ENCODE measurements around the gene EN1. TPM values are rescaled to one million over a fixed set of nuclear protein-coding genes. Genes with fewer than 3 reads are reported as not detected.

EN1 gene
- total RNA-seq, 1 experiment from 2014 or later, result not detected

GRCh38 chr2:118835746-118836410 lies 11.6 kb downstream of the EN1 start:
- Histone ChIP-seq H3K9me2 (ENCODE audit: insufficient read depth) (no peaks in the 10 kb centered on the region), H3K4me1 (ENCODE audit: control insufficient read depth in 1 of 2, insufficient read depth in 2 of 2, low read length in 2 of 2) (no peaks in the 10 kb centered on the region), H3K4me2 (ENCODE audit: low read length) (no peak overlapping the region), H3K27me3 (ENCODE audit: insufficient read depth, low read length) (no peaks in the 10 kb centered on the region), H3K9me3 (ENCODE audit: control insufficient read depth in 1 of 2, insufficient read depth in 1 of 2, low read depth in 1 of 2, low read length in 2 of 2) (no peaks in the 10 kb centered on the region), H3K27ac (ENCODE audit: low read depth, low read length) (no peak overlapping the region), H3K4me3 (replicated peaks in 1 of 2; ENCODE audit: low read depth in 1 of 2, low read length in 2 of 2) (no peak overlapping the region), H3K36me3 (ENCODE audit: control insufficient read depth in 1 of 2, insufficient read depth in 2 of 2, low read length in 2 of 2) (no peaks in the 10 kb centered on the region), H3K79me2 (ENCODE audit: insufficient read depth, low read length) (no peaks in the 10 kb centered on the region), H2AFZ (ENCODE audit: low read depth, low read length, poor library complexity, severe bottlenecking) (no peak overlapping the region), H4K20me1 (ENCODE audit: insufficient read depth) (no peaks in the 10 kb centered on the region), H3K9ac (ENCODE audit: low read length) (no peak overlapping the region)
- CTCF ChIA-PET, result no interaction called here
- DNase-seq (ENCODE audit: low read depth, low spot score), result no peak
- no peak for ATAC-seq
- intact Hi-C loops (cut with micrococcal nuclease), result no loop called here
- no TSS peak for BruUV-seq (replicated peaks)
- TF ChIP-seq ATF3 (IDR thresholded peaks at IDR 0.05) (no peak), EZH2 (IDR thresholded peaks at IDR 0.05) (no peak), CEBPB (IDR thresholded peaks at IDR 0.05; ENCODE audit: low read depth) (no peak), ZNF274 (IDR thresholded peaks at IDR 0.05; ENCODE audit: low read depth, low read length) (no peak), SIN3A (IDR thresholded peaks at IDR 0.05; ENCODE audit: low read depth) (no peak), RAD21 (IDR thresholded peaks at IDR 0.05; ENCODE audit: low read depth) (no peak), TCF7L2 (IDR thresholded peaks at IDR 0.05; ENCODE audit: borderline replicate concordance, extremely low read depth, insufficient read depth, insufficient read length) (no peak)
- RAD21 ChIA-PET (ENCODE audit: low non-redundant PET in 1 of 2, low total read pairs in 2 of 2, uncharacterized antibody in 2 of 2, unreplicated experiment in 2 of 2), result no interaction called here
- POLR2A ChIA-PET, result no interaction called here

- Histone ChIP-seq H3K27me3 (ENCODE audit: insufficient read depth, low read length) (no peaks in the 10 kb centered on the region), H3K27ac (ENCODE audit: low read depth, low read length) (no peak overlapping the region), H3K9me3 (ENCODE audit: control insufficient read depth in 1 of 2, insufficient read depth in 1 of 2, low read depth in 1 of 2, low read length in 2 of 2) (no peaks in the 10 kb centered on the region), H3K9me2 (ENCODE audit: insufficient read depth) (no peaks in the 10 kb centered on the region), H3K36me3 (ENCODE audit: control insufficient read depth in 1 of 2, insufficient read depth in 2 of 2, low read length in 2 of 2) (no peaks in the 10 kb centered on the region), H4K20me1 (ENCODE audit: insufficient read depth) (no peaks in the 10 kb centered on the region), H3K4me2 (ENCODE audit: low read length) (no peak overlapping the region), H3K79me2 (ENCODE audit: insufficient read depth, low read length) (no peaks in the 10 kb centered on the region), H3K9ac (ENCODE audit: low read length) (no peak overlapping the region), H3K4me3 (replicated peaks in 1 of 2; ENCODE audit: low read depth in 1 of 2, low read length in 2 of 2) (no peak overlapping the region), H2AFZ (ENCODE audit: low read depth, low read length, poor library complexity, severe bottlenecking) (no peak overlapping the region), H3K4me1 (ENCODE audit: control insufficient read depth in 1 of 2, insufficient read depth in 2 of 2, low read length in 2 of 2) (no peaks in the 10 kb centered on the region)
- no TSS peak for BruUV-seq (replicated peaks)
- TF ChIP-seq FOSL1 (IDR thresholded peaks at IDR 0.05; ENCODE audit: low read depth), result no peak
- no peak for TF ChIP-seq EZH2phosphoT487 (IDR thresholded peaks at IDR 0.05; ENCODE audit: borderline replicate concordance)
- no peak for TF ChIP-seq SIN3A (IDR thresholded peaks at IDR 0.05; ENCODE audit: low read depth)
- no peak for TF ChIP-seq RAD21 (IDR thresholded peaks at IDR 0.05; ENCODE audit: low read depth)
- TF ChIP-seq JUND (IDR thresholded peaks at IDR 0.05), result no peak
- no peak for TF ChIP-seq CBX3 (IDR thresholded peaks at IDR 0.05; ENCODE audit: low read depth)
- CTCF ChIA-PET, result no interaction called here
- DNase-seq (ENCODE audit: low read depth, low spot score), result no peak
- no peak for ATAC-seq
- RAD21 ChIA-PET (ENCODE audit: low non-redundant PET in 1 of 2, low total read pairs in 2 of 2, uncharacterized antibody in 2 of 2, unreplicated experiment in 2 of 2), result no interaction called here
- POLR2A ChIA-PET, result no interaction called here
- intact Hi-C loops (cut with micrococcal nuclease), result no loop called here
These were observed 12.3 kb downstream of the EN1 start for GRCh38 chr2:118834901-118835745.
